Activated T-cell treated with anti-CD3 and anti-CD28 coated beads, Interleukin-2, amount 50 U/mL, for 72 hours (primary cell): Measurements from ENCODE around the gene PHLDB2. TPM values are rescaled to one million over a fixed set of nuclear protein-coding genes. Genes with fewer than 3 reads are reported as not detected.

ENCODE experiments used
- ATAC-seq, 2 donors: fragments of 150-1000 bp; cut with Tn5 transposase; replicated peaks in 1 of 2; 2 replicates each; pipeline ENCODE4 v1.10.0; 2021; ENCODE audit warnings: moderate library complexity in 2 of 2, mild to moderate bottlenecking in 1 of 2
- DNase-seq, 2 donors: peaks; one replicate each; pipeline ENCODE4 v3.0.0; 2021 to 2022; ENCODE audit warnings: mixed read lengths in 1 of 2
- H3K27ac Mint-ChIP-seq: one replicate; pipeline ENCODE4 v1.8.0; 2022; ENCODE audit warnings: mild to moderate bottlenecking, moderate library complexity, mixed read lengths
- H3K27me3 Mint-ChIP-seq: one replicate; pipeline ENCODE4 v1.8.0; 2022; ENCODE audit warnings: low read depth, mixed read lengths
- H3K36me3 Mint-ChIP-seq, 2 donors: one replicate each; pipeline ENCODE4 v1.8.0; 2022; ENCODE audit warnings: mixed read lengths in 2 of 2, mild to moderate bottlenecking in 1 of 2; ENCODE audit not compliant: insufficient read depth in 2 of 2
- H3K4me1 Mint-ChIP-seq: one replicate; pipeline ENCODE4 v1.8.0; 2022; ENCODE audit warnings: low read depth, mixed read lengths
- H3K4me3 Mint-ChIP-seq, 2 donors: one replicate each; pipeline ENCODE4 v1.8.0; 2022; ENCODE audit warnings: mild to moderate bottlenecking in 2 of 2, mixed read lengths in 2 of 2, moderate library complexity in 2 of 2
- H3K9me3 Mint-ChIP-seq, 2 donors: one replicate each; pipeline ENCODE4 v1.8.0; 2022; ENCODE audit warnings: mixed read lengths in 2 of 2
- total RNA-seq, 2 donors: library from RNA; stranded (reverse); gene quantifications; one replicate each; pipeline ENCODE4 v1.2.3, GENCODE V29; 2022

PHLDB2 gene
- total RNA-seq, 2 donors from 2014 or later, result 1.1 to 2.5 TPM

DNA sequence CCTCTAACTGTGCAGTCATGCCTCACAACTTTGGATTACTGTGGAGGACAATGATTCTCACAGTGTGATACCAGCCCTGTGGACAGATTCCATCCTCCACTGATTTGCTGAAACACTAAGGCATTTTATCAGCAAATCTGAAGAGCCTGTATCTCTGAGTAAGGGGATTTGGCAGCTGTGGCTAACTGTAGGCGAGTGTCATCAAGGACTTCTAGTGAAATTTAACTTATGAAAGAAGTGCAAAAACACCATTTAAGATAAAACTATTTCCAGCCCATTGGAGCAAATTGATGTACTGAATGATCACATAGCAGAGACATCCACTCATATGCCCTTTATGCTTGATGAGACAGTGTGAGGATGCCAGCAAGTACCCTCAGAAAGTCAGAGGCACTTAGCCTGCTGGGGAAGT is 161.6 kb downstream of the PHLDB2 start:
- no peak overlapping the region for H3K4me3 Mint-ChIP-seq
- H3K4me1 Mint-ChIP-seq, result peaks cover 6% of the 10 kb centered on the region
- H3K36me3 Mint-ChIP-seq, result no peaks in the 10 kb centered on the region
- H3K27me3 Mint-ChIP-seq, result no peaks in the 10 kb centered on the region
- H3K9me3 Mint-ChIP-seq, result peaks cover 0 to 1% of the 10 kb centered on the region in 2 donors
- DNase-seq (no peak), ATAC-seq (no peak)
- no peak overlapping the region for H3K27ac Mint-ChIP-seq

Other genes with a start within 250 kb of the PHLDB2 start
- 10 to 100 TPM in 1 of 2 donors, 1 to 10 TPM in 1; 9.0 to 10.6 TPM for gene PLCXD2, start 184.6 kb upstream of the PHLDB2 start, total RNA-seq
- 10 to 100 TPM; 57.6 to 65.3 TPM for gene ABHD10, start 119.8 kb downstream of the PHLDB2 start, total RNA-seq
- under 1 TPM; 0.31 to 0.51 TPM for gene TAGLN3, start 139.7 kb downstream of the PHLDB2 start, total RNA-seq
- under 1 TPM; 0.09 to 0.17 TPM for gene TMPRSS7, start 175.5 kb downstream of the PHLDB2 start, total RNA-seq
- 1 to 10 TPM; 3.2 to 4.1 TPM for gene C3orf52, start 227.1 kb downstream of the PHLDB2 start, total RNA-seq